Lower leg skin (tissue), 3 donors: ENCODE measurements around the gene ZBTB17.

Experiments used
- CTCF ChIP-seq, 3 donors: fragments of 450-650 bp; IDR thresholded peaks; one replicate each; pipeline ENCODE4 v1.5.1; 2016; ENCODE audit warnings: antibody characterized with exemption in 3 of 3, mild to moderate bottlenecking in 3 of 3, moderate library complexity in 2 of 3
- POLR2A ChIP-seq, 2 donors: fragments of 450-650 bp; IDR thresholded peaks; one replicate each; pipeline ENCODE4 v1.6.1; 2016 to 2017; ENCODE audit warnings: antibody characterized with exemption in 2 of 2, mild to moderate bottlenecking in 1 of 2, moderate library complexity in 1 of 2

GRCh38 chr1:15970911-15971310, 5.0 kb downstream of the ZBTB17 start:
- TF ChIP-seq CTCF (IDR thresholded peaks at IDR 0.05): no peak
- no peak for TF ChIP-seq POLR2A (IDR thresholded peaks at IDR 0.05)
